ENCODE measurements around the gene MSRB1. TPM values are rescaled to one million over a fixed set of nuclear protein-coding genes. Genes with fewer than 3 reads are reported as not detected.

Gene MSRB1
- total RNA-seq, 1 experiment from 2014 or later, result 25.7 TPM

GRCh38 chr16:1942047-1942809 is 771 bp downstream of the MSRB1 start:
- peak overlapping the region; percentile 41 for H3K27ac ChIP-seq (ENCODE audit: low read length)
- peaks cover 11% of the 10 kb centered on the region for H3K4me1 ChIP-seq (ENCODE audit: insufficient read depth, low read length)
- ATAC-seq, result peak; percentile 16
- peaks cover 6% of the 10 kb centered on the region; the same call in 1 of the 2 replicates for H3K79me2 ChIP-seq (ENCODE audit: low read length)
- H4K20me1 ChIP-seq (ENCODE audit: low read length), result no peaks in the 10 kb centered on the region
- H3K9me3 ChIP-seq (ENCODE audit: low read length), result no peaks in the 10 kb centered on the region
- TF ChIP-seq EZH2 (IDR thresholded peaks at IDR 0.05; ENCODE audit: low read length, unreplicated experiment) (no peak), EZH2phosphoT487 (IDR thresholded peaks at IDR 0.05; ENCODE audit: borderline replicate concordance, low read length) (no peak), CTCF (conservative IDR thresholded peaks at IDR 0.05; ENCODE audit: low read depth, low read length) (no peak)
- TSS peak; percentile 66 for BruUV-seq (replicated peaks)
- ChIA-PET POLR2A (ENCODE audit: unreplicated experiment) (no interaction called here), CTCF (no interaction called here)
- no peaks in the 10 kb centered on the region for H3F3A ChIP-seq (ENCODE audit: low read length, unreplicated experiment)
- peak overlapping the region; percentile 85 for H3K4me3 ChIP-seq (ENCODE audit: low read length)
- intact Hi-C loops (cut with micrococcal nuclease), result no loop called here
- H3K27me3 ChIP-seq (ENCODE audit: low read length), result no peaks in the 10 kb centered on the region
- no peaks in the 10 kb centered on the region for H3K9me2 ChIP-seq (replicated peaks; ENCODE audit: low read length)
- peak; percentile 52 for DNase-seq
- H3K4me2 ChIP-seq (ENCODE audit: low read length), result peak overlapping the region; percentile 93
- H3K9ac ChIP-seq (ENCODE audit: low read length), result peak overlapping the region; percentile 60; the same call in 1 of the 2 replicates
- peak overlapping the region; percentile 77 for H2AFZ ChIP-seq (ENCODE audit: low read length)
- H3K36me3 ChIP-seq (ENCODE audit: low read depth, low read length), result no peaks in the 10 kb centered on the region

GRCh38 chr16:1941162-1942046 is 1.6 kb downstream of the MSRB1 start:
- H4K20me1 ChIP-seq (ENCODE audit: low read length), result no peaks in the 10 kb centered on the region
- peaks cover 11% of the 10 kb centered on the region for H3K4me1 ChIP-seq (ENCODE audit: insufficient read depth, low read length)
- H3K27me3 ChIP-seq (ENCODE audit: low read length), result no peaks in the 10 kb centered on the region
- no peak for ATAC-seq
- intact Hi-C loops (cut with micrococcal nuclease), result no loop called here
- H3K27ac ChIP-seq (ENCODE audit: low read length), result peak overlapping the region; percentile 41
- TF ChIP-seq CTCF (conservative IDR thresholded peaks at IDR 0.05; ENCODE audit: low read depth, low read length), result 0 out of 2 replicates have a peak, but pooled peaks have one; percentile 10
- no peak for TF ChIP-seq EZH2phosphoT487 (IDR thresholded peaks at IDR 0.05; ENCODE audit: borderline replicate concordance, low read length)
- no peak for TF ChIP-seq EZH2 (IDR thresholded peaks at IDR 0.05; ENCODE audit: low read length, unreplicated experiment)
- H3K79me2 ChIP-seq (ENCODE audit: low read length), result peaks cover 6% of the 10 kb centered on the region; the same call in 1 of the 2 replicates
- peak overlapping the region; percentile 85 for H3K4me3 ChIP-seq (ENCODE audit: low read length)
- H3F3A ChIP-seq (ENCODE audit: low read length, unreplicated experiment), result no peaks in the 10 kb centered on the region
- no peaks in the 10 kb centered on the region for H3K9me3 ChIP-seq (ENCODE audit: low read length)
- ChIA-PET CTCF (interaction anchor here (0.7 kb wide), 1 partner anchor 9 kb away, joined by 4 read pairs; no protein-coding TSS in a partner anchor), POLR2A (ENCODE audit: unreplicated experiment) (no interaction called here)
- no peaks in the 10 kb centered on the region for H3K36me3 ChIP-seq (ENCODE audit: low read depth, low read length)
- H3K9ac ChIP-seq (ENCODE audit: low read length), result no peak overlapping the region
- no peak overlapping the region; the same call in 1 of the 2 replicates for H2AFZ ChIP-seq (ENCODE audit: low read length)
- no peak for DNase-seq
- H3K4me2 ChIP-seq (ENCODE audit: low read length), result peak overlapping the region; percentile 93
- BruUV-seq (replicated peaks), result no TSS peak
- no peaks in the 10 kb centered on the region for H3K9me2 ChIP-seq (replicated peaks; ENCODE audit: low read length)

Data from PC-3 (cell line).